Measurements from ENCODE around the gene TP53. TPM values are rescaled to one million over a fixed set of nuclear protein-coding genes. Genes with fewer than 3 reads are reported as not detected.

TP53 gene
- total and polyA plus RNA-seq, 7 experiments from 2014 or later: 30.9 to 226 (median 59.1) TPM

GRCh38 chr17:7632492-7632894 is 54.8 kb downstream of the TP53 start:
- peaks cover 0 to 2% (median 0%) of the 10 kb centered on the region in 3 experiments for H3K36me3 ChIP-seq (ENCODE audit: control insufficient read depth in 2 of 3, insufficient read depth in 3 of 3, low read length in 3 of 3)
- peak overlapping the region in 1 of 10 donors; percentile 30 for H3K4me3 Mint-ChIP-seq
- intact Hi-C loops (cut with micrococcal nuclease): loop anchor here (1.0 to 2.0 kb wide), 2 partner anchors 40 to 56 kb away; partner anchors contain the start of gene WRAP53 (in 2 of the 2)
- ATAC-seq: peak; percentile 54
- H3K27ac Mint-ChIP-seq: peak overlapping the region in 1 of 9 donors; percentile 48
- no peak overlapping the region for H3K4me3 ChIP-seq (ENCODE audit: low read length)
- H3K27me3 Mint-ChIP-seq: peaks cover 0 to 2% (median 0%) of the 10 kb centered on the region in 5 donors
- ChIA-PET CTCF (interaction anchor here (0.6 to 2.8 kb wide), 7 partner anchors 10 to 82 kb away, joined by 3 to 25 read pairs (median 7); partner anchors contain the start of genes FXR2, TP53 and WRAP53), POLR2A (interaction anchor here (0.7 to 3.6 kb wide), 4 partner anchors 10 to 55 kb away, joined by 3 to 31 read pairs (median 4); partner anchors contain the start of genes TP53 and WRAP53)
- H3K36me3 Mint-ChIP-seq: no peaks in the 10 kb centered on the region
- H3K27ac ChIP-seq (ENCODE audit: low read depth, low read length): no peak overlapping the region
- no peaks in the 10 kb centered on the region for H3K27me3 ChIP-seq (ENCODE audit: control insufficient read depth in 2 of 2, insufficient read depth in 2 of 2, low read length in 2 of 2)
- no peaks in the 10 kb centered on the region for H3K4me1 ChIP-seq (ENCODE audit: control insufficient read depth in 2 of 2, insufficient read depth in 2 of 2, low read length in 2 of 2)
- peaks cover 0 to 7% (median 4%) of the 10 kb centered on the region in 7 donors for H3K4me1 Mint-ChIP-seq
- H3K9me3 ChIP-seq (ENCODE audit: control insufficient read depth in 2 of 3, low read length in 3 of 3): no peaks in the 10 kb centered on the region
- DNase-seq: peak in 4 of 9 donors; percentile 11 to 39 (median 28)
- H3K9me3 Mint-ChIP-seq: no peaks in the 10 kb centered on the region

GRCh38 chr17:7631398-7632380 is 55.6 kb downstream of the TP53 start:
- no peak overlapping the region for H3K4me3 Mint-ChIP-seq
- H3K9me3 Mint-ChIP-seq: no peaks in the 10 kb centered on the region
- POLR2A ChIA-PET: interaction anchor here (1.0 to 3.6 kb wide), 4 partner anchors 16 to 56 kb away, joined by 3 to 31 read pairs (median 5); partner anchors contain the start of genes FXR2, TP53 and WRAP53
- peaks cover 4 to 12% (median 12%) of the 10 kb centered on the region in 7 donors for H3K4me1 Mint-ChIP-seq
- intact Hi-C loops (cut with micrococcal nuclease): loop anchor here (1.0 to 2.0 kb wide), 2 partner anchors 41 to 57 kb away; partner anchors contain the start of gene WRAP53 (in 2 of the 2)
- H3K4me3 ChIP-seq (ENCODE audit: low read length): no peak overlapping the region
- CTCF ChIA-PET: interaction anchor here (0.5 to 2.8 kb wide), 6 partner anchors 11 to 82 kb away, joined by 3 to 25 read pairs (median 6); partner anchors contain the start of genes FXR2, TP53 and WRAP53
- H3K27me3 ChIP-seq (ENCODE audit: control insufficient read depth in 2 of 2, insufficient read depth in 2 of 2, low read length in 2 of 2): no peaks in the 10 kb centered on the region
- no peak overlapping the region for H3K27ac Mint-ChIP-seq
- peaks cover 0 to 2% (median 0%) of the 10 kb centered on the region in 5 donors for H3K27me3 Mint-ChIP-seq
- H3K36me3 ChIP-seq (ENCODE audit: control insufficient read depth in 2 of 3, insufficient read depth in 3 of 3, low read length in 3 of 3): peaks cover 0 to 3% (median 0%) of the 10 kb centered on the region in 3 experiments
- no peaks in the 10 kb centered on the region for H3K9me3 ChIP-seq (ENCODE audit: control insufficient read depth in 2 of 3, low read length in 3 of 3)
- no peaks in the 10 kb centered on the region for H3K36me3 Mint-ChIP-seq
- DNase-seq (no peak), ATAC-seq (no peak)
- H3K27ac ChIP-seq (ENCODE audit: low read depth, low read length): no peak overlapping the region
- H3K4me1 ChIP-seq (ENCODE audit: control insufficient read depth in 2 of 2, insufficient read depth in 2 of 2, low read length in 2 of 2): peaks cover 3% of the 10 kb centered on the region in 2 donors

GRCh38 chr17:7629939-7630571 is 57.2 kb downstream of the TP53 start, which contains the start of gene SHBG:
SHBG (plus strand) TSS chr17:7630135; CDS start chr17:7630173, 38 bp downstream.
- H3K4me1 Mint-ChIP-seq: peaks cover 7 to 19% (median 18%) of the 10 kb centered on the region in 7 donors
- POLR2A ChIA-PET: interaction anchor here (1.1 to 3.6 kb wide), 4 partner anchors 15 to 227 kb away, joined by 3 to 31 read pairs (median 4); partner anchors contain the start of genes ATP1B2, FXR2, TP53 and WRAP53
- ATAC-seq: no peak
- peak within 1 kb of the TSS in 8 of 10 donors; percentile 4 to 49 (median 25) for H3K4me3 Mint-ChIP-seq
- no peak within 1 kb of the TSS for H3K27ac ChIP-seq (ENCODE audit: low read depth, low read length)
- H3K27ac Mint-ChIP-seq: peak within 1 kb of the TSS in 3 of 9 donors; percentile 1 to 85 (median 52)
- H3K36me3 Mint-ChIP-seq: peaks cover 0 to 3% (median 0%) of the 10 kb centered on the region in 5 donors
- DNase-seq: no peak
- intact Hi-C loops (cut with micrococcal nuclease): no loop called here
- H3K9me3 Mint-ChIP-seq: no peaks in the 10 kb centered on the region
- H3K4me1 ChIP-seq (ENCODE audit: control insufficient read depth in 2 of 2, insufficient read depth in 2 of 2, low read length in 2 of 2): peaks cover 5% of the 10 kb centered on the region in 2 donors
- CTCF ChIA-PET: interaction anchor here (0.5 kb wide), 1 partner anchor 359 kb away, joined by 5 read pairs; no protein-coding TSS in a partner anchor
- H3K4me3 ChIP-seq (ENCODE audit: low read length): no peak within 1 kb of the TSS
- peaks cover 0 to 3% (median 0%) of the 10 kb centered on the region in 3 experiments for H3K36me3 ChIP-seq (ENCODE audit: control insufficient read depth in 2 of 3, insufficient read depth in 3 of 3, low read length in 3 of 3)
- H3K27me3 Mint-ChIP-seq: no peaks in the 10 kb centered on the region
- no peaks in the 10 kb centered on the region for H3K9me3 ChIP-seq (ENCODE audit: control insufficient read depth in 2 of 3, low read length in 3 of 3)
- H3K27me3 ChIP-seq (ENCODE audit: control insufficient read depth in 2 of 2, insufficient read depth in 2 of 2, low read length in 2 of 2): no peaks in the 10 kb centered on the region

GRCh38 chr17:7627250-7628121 is 59.8 kb downstream of the TP53 start, which contains the start of gene SAT2:
SAT2 (minus strand) TSS chr17:7627821; CDS start chr17:7627635, 186 bp downstream.
- peaks cover 5% of the 10 kb centered on the region in 2 donors for H3K4me1 ChIP-seq (ENCODE audit: control insufficient read depth in 2 of 2, insufficient read depth in 2 of 2, low read length in 2 of 2)
- peak within 1 kb of the TSS; percentile 93 for H3K27ac ChIP-seq (ENCODE audit: low read depth, low read length)
- Mint-ChIP-seq H3K4me1 (peaks cover 7 to 19% (median 17%) of the 10 kb centered on the region in 7 donors), H3K27ac (peak within 1 kb of the TSS; percentile 75 to 95 (median 87)), H3K9me3 (no peaks in the 10 kb centered on the region), H3K36me3 (peaks cover 0 to 3% (median 0%) of the 10 kb centered on the region in 5 donors), H3K4me3 (peak within 1 kb of the TSS; percentile 90 to 96 (median 94)), H3K27me3 (no peaks in the 10 kb centered on the region)
- no peaks in the 10 kb centered on the region for H3K27me3 ChIP-seq (ENCODE audit: control insufficient read depth in 2 of 2, insufficient read depth in 2 of 2, low read length in 2 of 2)
- peak within 1 kb of the TSS; percentile 79 for H3K4me3 ChIP-seq (ENCODE audit: low read length)
- CTCF ChIA-PET: interaction anchor here (0.6 to 2.2 kb wide), 9 partner anchors 8 to 576 kb away, joined by 3 to 18 read pairs (median 3); partner anchors contain the start of genes FXR2, SOX15, TP53 and WRAP53
- peaks cover 0 to 3% (median 0%) of the 10 kb centered on the region in 3 experiments for H3K36me3 ChIP-seq (ENCODE audit: control insufficient read depth in 2 of 3, insufficient read depth in 3 of 3, low read length in 3 of 3)
- ATAC-seq (peak; percentile 97), DNase-seq (peak; percentile 47 to 87 (median 72))
- POLR2A ChIA-PET: interaction anchor here (0.7 to 3.0 kb wide), 20 partner anchors 7 to 255 kb away, joined by 3 to 76 read pairs (median 4); partner anchors contain the start of genes ATP1B2, FXR2, MPDU1 and POLR2A
- intact Hi-C loops (cut with micrococcal nuclease): loop anchor here (1.0 kb wide), 3 partner anchors 12 to 61 kb away; partner anchors contain the start of genes ATP1B2 (in 2 of the 2) and WRAP53 (in 2 of the 2)
- H3K9me3 ChIP-seq (ENCODE audit: control insufficient read depth in 2 of 3, low read length in 3 of 3): no peaks in the 10 kb centered on the region

- H3K36me3 ChIP-seq (ENCODE audit: control insufficient read depth in 2 of 3, insufficient read depth in 3 of 3, low read length in 3 of 3): peaks cover 0 to 3% (median 0%) of the 10 kb centered on the region in 3 experiments
- peaks cover 7 to 19% (median 16%) of the 10 kb centered on the region in 7 donors for H3K4me1 Mint-ChIP-seq
- H3K27me3 ChIP-seq (ENCODE audit: control insufficient read depth in 2 of 2, insufficient read depth in 2 of 2, low read length in 2 of 2): no peaks in the 10 kb centered on the region
- peaks cover 5% of the 10 kb centered on the region in 2 donors for H3K4me1 ChIP-seq (ENCODE audit: control insufficient read depth in 2 of 2, insufficient read depth in 2 of 2, low read length in 2 of 2)
- no peak for DNase-seq
- peak overlapping the region; percentile 79 for H3K4me3 ChIP-seq (ENCODE audit: low read length)
- H3K27ac Mint-ChIP-seq: peak overlapping the region; percentile 75 to 95 (median 87)
- CTCF ChIA-PET: interaction anchor here (0.6 to 2.2 kb wide), 4 partner anchors 8 to 61 kb away, joined by 3 to 18 read pairs (median 4); partner anchors contain the start of genes TP53 and WRAP53
- peaks cover 0 to 3% (median 0%) of the 10 kb centered on the region in 5 donors for H3K36me3 Mint-ChIP-seq
- no peak for ATAC-seq
- peak overlapping the region; percentile 90 to 96 (median 94) for H3K4me3 Mint-ChIP-seq
- peak overlapping the region; percentile 93 for H3K27ac ChIP-seq (ENCODE audit: low read depth, low read length)
- H3K9me3 Mint-ChIP-seq: no peaks in the 10 kb centered on the region
- H3K9me3 ChIP-seq (ENCODE audit: control insufficient read depth in 2 of 3, low read length in 3 of 3): no peaks in the 10 kb centered on the region
- POLR2A ChIA-PET: interaction anchor here (0.7 to 3.0 kb wide), 10 partner anchors 8 to 143 kb away, joined by 3 to 76 read pairs (median 5); partner anchors contain the start of genes ATP1B2, FXR2, POLR2A and TP53
- intact Hi-C loops (cut with micrococcal nuclease): loop anchor here (1.0 kb wide), 3 partner anchors 12 to 61 kb away; partner anchors contain the start of genes ATP1B2 (in 2 of the 2) and WRAP53 (in 2 of the 2)
- no peaks in the 10 kb centered on the region for H3K27me3 Mint-ChIP-seq
Measured at GRCh38 chr17:7626956-7627249, 60.4 kb downstream of the TP53 start.
